Left lobe of liver (tissue), 2 donors: ENCODE results near the gene S100A9. TPM values are rescaled to one million over a fixed set of nuclear protein-coding genes. Genes with fewer than 3 reads are reported as not detected.
"Not testable (repeated sequence)": the region's sequence is repeated elsewhere in the genome, so short reads cannot be mapped to it uniquely, and the experiment has no call there.

Experiments
- ATAC-seq: fragments of 200-7000 bp; cut with Tn5 transposase; one replicate; pipeline ENCODE4 v1.9.1; 2020; ENCODE audit warnings: mild to moderate bottlenecking, moderate library complexity
- DNase-seq: peaks from one replicate; pipeline ENCODE4 v3.0.0-alpha.2; 2020; ENCODE audit warnings: low spot score
- total RNA-seq: library from RNA; stranded (reverse); gene quantifications from one replicate; pipeline ENCODE4 v1.2.1, GENCODE V29; 2021
- donor health status: DM: no; HTN: no; CAD: no; lungs with moderate emphysema.
- donor health status: DM: no; HTN: yes; CAD: no.

S100A9 gene
- total RNA-seq, 1 donor from 2014 or later: 36.3 TPM

- DNase-seq (peak; percentile 32), ATAC-seq (no peak)
Observed at GRCh38 chr1:153404086-153404635, 46.5 kb downstream of the S100A9 start.

GRCh38 chr1:153404768-153405167 lies 47.1 kb downstream of the S100A9 start:
- DNase-seq (peak; percentile 61), ATAC-seq (peak; percentile 86)

DNA sequence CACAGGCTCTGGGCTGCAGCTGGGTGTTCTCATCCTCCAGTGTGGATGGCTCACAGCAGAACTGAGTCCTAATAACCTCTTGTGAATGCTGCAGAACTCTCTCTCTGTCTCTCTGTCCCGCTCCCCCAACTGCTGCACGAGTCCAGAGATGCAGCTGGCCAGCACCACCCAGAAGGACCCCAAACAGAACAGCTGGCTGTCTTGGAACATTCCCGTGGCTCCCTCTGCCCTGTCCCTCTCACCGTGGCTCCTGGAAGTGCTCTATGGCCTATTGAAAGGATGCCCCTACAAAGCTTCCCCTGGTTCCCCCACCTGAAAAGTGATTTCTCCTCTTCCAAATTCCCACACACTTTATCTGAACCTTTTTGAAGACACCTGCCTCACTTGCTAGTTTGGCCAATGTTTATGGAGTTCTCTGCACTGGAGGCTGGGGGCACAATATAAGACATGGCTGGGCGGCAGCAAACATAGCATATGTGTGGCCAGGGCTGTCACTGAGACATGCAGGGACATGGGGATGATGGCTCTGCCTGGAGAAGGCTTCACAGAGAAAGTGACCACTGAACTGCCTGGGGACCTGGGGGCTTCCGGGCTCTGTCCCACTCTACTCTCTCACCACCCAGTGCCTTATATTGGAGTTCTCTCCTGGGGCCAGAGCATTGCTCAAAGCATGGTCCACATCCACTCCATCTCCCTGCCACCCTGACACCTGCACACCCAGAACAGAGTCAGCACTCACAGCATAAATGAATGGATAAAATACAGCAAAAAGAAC lies 48.4 kb downstream of the S100A9 start:
- peak; percentile 27 for DNase-seq
- not testable (repeated sequence) for ATAC-seq

DNA sequence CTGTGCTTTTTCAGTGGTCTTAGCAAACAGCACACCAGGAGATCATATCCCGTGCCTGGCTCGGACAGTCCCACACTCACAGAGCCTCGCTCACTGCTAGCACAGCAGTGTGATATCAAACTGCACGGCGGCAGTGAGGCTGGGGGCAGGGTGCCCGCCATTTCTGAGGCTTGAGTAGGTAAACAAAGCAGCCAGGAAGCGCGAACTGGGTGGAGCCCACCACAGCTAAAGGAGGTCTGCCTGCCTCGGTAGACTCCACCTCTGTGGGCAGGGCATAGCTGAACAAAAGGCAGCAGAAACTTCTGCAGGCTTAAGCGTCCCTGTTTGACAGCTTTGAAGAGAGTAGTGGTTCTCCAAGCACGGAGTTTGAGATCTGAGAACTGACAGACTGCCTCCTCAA lies 49.6 kb downstream of the S100A9 start:
- DNase-seq: peak; percentile 29
- ATAC-seq: not testable (repeated sequence)

Other genes starting within 250 kb of the S100A9 start
- gene SPRR2F, start 244.3 kb upstream of the S100A9 start, total RNA-seq: not detected
- not detected for gene SPRR2G, start 207.0 kb upstream of the S100A9 start, total RNA-seq
- gene LELP1, start 154.4 kb upstream of the S100A9 start, total RNA-seq: not detected
- gene PRR9, start 140.3 kb upstream of the S100A9 start, total RNA-seq: not detected
- gene LORICRIN, start 98.2 kb upstream of the S100A9 start, total RNA-seq: not detected
- gene PGLYRP3, start 44.9 kb upstream of the S100A9 start, total RNA-seq: not detected
- not detected for gene PGLYRP4, start 9.0 kb upstream of the S100A9 start, total RNA-seq
- 1.2 TPM for gene S100A12, start 17.8 kb downstream of the S100A9 start, total RNA-seq
- gene S100A8, start 33.2 kb downstream of the S100A9 start, total RNA-seq: 23.7 TPM
- not detected for gene S100A7A, start 58.7 kb downstream of the S100A9 start, total RNA-seq
- not detected for gene S100A7, start 102.8 kb downstream of the S100A9 start, total RNA-seq
- gene S100A6, start 178.1 kb downstream of the S100A9 start, total RNA-seq: 13.9 TPM
- gene S100A5, start 183.1 kb downstream of the S100A9 start, total RNA-seq: not detected
- 7.1 TPM for gene S100A4, start 188.0 kb downstream of the S100A9 start, total RNA-seq
- not detected for gene S100A3, start 191.4 kb downstream of the S100A9 start, total RNA-seq
- gene S100A2, start 208.0 kb downstream of the S100A9 start, total RNA-seq: 0.55 TPM